HCT116 (cell line): ENCODE results near the gene NIPAL1. TPM values are rescaled to one million over a fixed set of nuclear protein-coding genes. Genes with fewer than 3 reads are reported as not detected.

ENCODE experiments used
- ATAC-seq: fragments of 200-7000 bp; cut with Tn5 transposase; 2 replicates; pipeline ENCODE4 v1.9.1; 2020; ENCODE audit warnings: mild to moderate bottlenecking, moderate library complexity
- BruUV-seq: library from RNA; stranded (reverse); fragments of 400-500 nt; replicated peaks from 2 replicates; lab custom pipeline; 2021; lab: Mats Ljungman, UMichigan
- CTCF ChIA-PET: fragments of 300-600 bp; sonication (Branson Sonifier 250); formaldehyde crosslinking; loops from one replicate; lab custom pipeline; 2021; ENCODE audit warnings: antibody characterized with exemption; lab: Charles Lee
- POLR2A ChIA-PET: fragments of 300-600, 350-600 bp; sonication (Branson Sonifier 250); formaldehyde crosslinking; loops from one replicate; lab custom pipeline; 2021; ENCODE audit warnings: antibody characterized with exemption; lab: Charles Lee
- RAD21 ChIA-PET, 2 experiments: fragments of 300-600 bp; sonication (Branson Sonifier 250); formaldehyde crosslinking; loops; one replicate each; lab custom pipeline; 2023; ENCODE audit warnings: low total read pairs in 2 of 2; ENCODE audit not compliant: uncharacterized antibody in 2 of 2, unreplicated experiment in 2 of 2, low non-redundant PET in 1 of 2; lab: Charles Lee
- DNase-seq: peaks from one replicate; pipeline ENCODE4 v3.0.0-alpha.2; 2010; ENCODE audit warnings: low read depth, low spot score
- H2AFZ ChIP-seq: fragments of 200-600 bp; shearing (Covaris generic), sonication (generic); 2 replicates; pipeline ENCODE4 v1.6.1; 2017; ENCODE audit warnings: low read depth, mixed run types, mixed read lengths, antibody characterized with exemption, low read length; ENCODE audit not compliant: poor library complexity, severe bottlenecking
- H3K27ac ChIP-seq: 2 replicates; pipeline ENCODE4 v1.5.1; 2012; ENCODE audit warnings: low read depth, low read length
- H3K27me3 ChIP-seq: fragments of 200-600 bp; sonication (generic); 2 replicates; pipeline ENCODE4 v1.6.1; 2016; ENCODE audit warnings: mixed run types, low read length, mixed read lengths; ENCODE audit not compliant: insufficient read depth
- H3K36me3 ChIP-seq, 2 experiments: fragments of 200-500 bp in 1 of 2; fragments of 200-600 bp in 1 of 2; sonication (Bioruptor generic) in 1 of 2; sonication (generic) in 1 of 2; 2 replicates each; pipeline versions ENCODE4 v1.5.1 to v1.6.1; 2014 to 2016; ENCODE audit warnings: low read length in 2 of 2, inconsistent platforms in 1 of 2, mixed read lengths in 1 of 2, mixed run types in 1 of 2; ENCODE audit not compliant: insufficient read depth in 2 of 2, control insufficient read depth in 1 of 2
- H3K4me1 ChIP-seq, 2 experiments: fragments of 200-600 bp in 1 of 2; sonication (generic) in 1 of 2; 2 replicates each; pipeline versions ENCODE4 v1.5.1 to v1.6.1; 2012 to 2017; ENCODE audit warnings: low read length in 2 of 2, inconsistent platforms in 1 of 2, mild to moderate bottlenecking in 1 of 2, mixed read lengths in 1 of 2, mixed run types in 1 of 2, moderate library complexity in 1 of 2; ENCODE audit not compliant: insufficient read depth in 2 of 2, control insufficient read depth in 1 of 2
- H3K4me2 ChIP-seq: fragments of 200-600 bp; sonication (generic); 2 replicates; pipeline ENCODE4 v1.6.1; 2017; ENCODE audit warnings: mixed run types, low read length, mixed read lengths
- H3K4me3 ChIP-seq, 2 experiments: fragments of 200-600 bp in 1 of 2; sonication (generic) in 1 of 2; replicated peaks in 1 of 2; 2 replicates each; pipeline ENCODE4 v1.5.1; 2011 to 2016; ENCODE audit warnings: low read length in 2 of 2, control low read depth in 1 of 2, low read depth in 1 of 2, mild to moderate bottlenecking in 1 of 2, mixed read lengths in 1 of 2, mixed run types in 1 of 2
- H3K79me2 ChIP-seq: fragments of 200-600 bp; sonication (generic); 2 replicates; pipeline ENCODE4 v1.6.1; 2017; ENCODE audit warnings: mild to moderate bottlenecking, mixed run types, low read length, moderate library complexity, mixed read lengths; ENCODE audit not compliant: insufficient read depth
- H3K9ac ChIP-seq: fragments of 200-600 bp; sonication (generic); 2 replicates; pipeline ENCODE4 v1.6.1; 2016; ENCODE audit warnings: low read length, mixed read lengths
- H3K9me2 ChIP-seq: fragments of 200-600 bp; sonication (generic), shearing (Covaris generic); 2 replicates; pipeline ENCODE4 v1.6.1; 2017; ENCODE audit warnings: mixed run types, mild to moderate bottlenecking, moderate library complexity; ENCODE audit not compliant: insufficient read depth
- H3K9me3 ChIP-seq, 2 experiments: fragments of 200-500 bp in 1 of 2; fragments of 200-600 bp in 1 of 2; sonication (Bioruptor generic) in 1 of 2; sonication (generic) in 1 of 2; 2 replicates each; pipeline ENCODE4 v1.6.1; 2014 to 2017; ENCODE audit warnings: low read length in 2 of 2, mixed read lengths in 2 of 2, inconsistent platforms in 1 of 2, low read depth in 1 of 2, mild to moderate bottlenecking in 1 of 2, mixed run types in 1 of 2, moderate library complexity in 1 of 2; ENCODE audit not compliant: control insufficient read depth in 1 of 2, insufficient read depth in 1 of 2
- H4K20me1 ChIP-seq: fragments of 200-600 bp; sonication (generic), shearing (Covaris generic); 2 replicates; pipeline ENCODE4 v1.6.1; 2017; ENCODE audit warnings: mixed run types, mild to moderate bottlenecking, moderate library complexity; ENCODE audit not compliant: insufficient read depth
- CBX3 ChIP-seq: IDR thresholded peaks from 2 replicates; pipeline ENCODE4 v1.6.1; 2012; ENCODE audit warnings: low read depth
- SP1 ChIP-seq: IDR thresholded peaks from 2 replicates; pipeline ENCODE4 v1.6.1; 2012; ENCODE audit warnings: low read depth
- intact Hi-C: fragments of 100-400 bp; cut with micrococcal nuclease; formaldehyde crosslinking; loops from 2 replicates; pipeline ENCODE4 v1.10.0; 2022
- total RNA-seq: library from RNA; stranded (reverse); gene quantifications from one replicate; pipeline ENCODE4 v1.2.1, GENCODE V29; 2021; ENCODE audit not compliant: unreplicated experiment
- TF ChIP-seq, protein P1 (sequence below): IDR thresholded peaks from 2 replicates; pipeline ENCODE4 v1.6.1; 2012
- TF ChIP-seq, protein P2 (sequence below): IDR thresholded peaks from 2 replicates; pipeline ENCODE4 v1.6.1; 2012; ENCODE audit warnings: low read depth

Gene NIPAL1
- total RNA-seq, 1 experiment from 2014 or later = 7.0 TPM

DNA sequence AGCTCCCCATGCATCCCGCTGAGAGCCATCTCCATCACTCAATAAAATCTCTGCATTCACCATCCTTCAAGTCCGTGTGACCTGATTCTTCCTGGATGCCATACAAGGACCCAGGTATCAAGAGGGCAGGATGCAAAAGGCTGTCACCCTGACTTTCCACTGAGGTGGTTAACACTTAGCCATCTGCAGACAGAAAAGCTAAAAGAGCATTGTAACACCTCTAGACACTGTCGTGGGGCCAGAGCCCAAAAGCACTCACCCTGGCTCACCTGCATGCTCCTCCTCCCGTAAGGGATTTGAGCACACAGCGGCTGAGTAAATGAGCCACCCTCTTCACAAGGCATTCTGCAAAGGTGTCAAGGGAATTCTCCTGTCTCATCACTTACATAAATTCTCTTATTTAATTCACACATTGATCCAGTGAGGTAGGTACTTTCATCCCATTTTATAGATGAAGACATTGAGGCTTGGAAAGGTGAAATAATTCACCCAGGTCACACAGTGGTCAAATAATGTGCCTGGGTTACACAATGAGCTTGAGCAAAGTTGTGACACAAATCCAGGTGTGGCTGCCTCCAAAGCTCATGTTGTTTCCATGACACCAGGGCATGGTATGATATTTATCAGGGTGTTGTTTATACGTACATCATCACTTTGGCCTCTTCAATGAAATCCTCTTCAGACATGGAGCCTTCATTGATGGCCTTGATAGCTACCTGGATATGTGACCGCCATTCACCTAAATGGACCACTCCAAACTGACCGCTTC, 69.4 kb downstream of the NIPAL1 start:
- H4K20me1 ChIP-seq = no peaks in the 10 kb centered on the region
- H3K36me3 ChIP-seq = no peaks in the 10 kb centered on the region
- CTCF ChIA-PET = interaction anchor here (1.9 kb wide), 1 partner anchor 82 kb away, joined by 10 read pairs; no protein-coding TSS in a partner anchor
- no peak overlapping the region for H2AFZ ChIP-seq
- no peaks in the 10 kb centered on the region for H3K79me2 ChIP-seq
- no peak overlapping the region for H3K27ac ChIP-seq
- no peak overlapping the region for H3K4me2 ChIP-seq
- intact Hi-C loops = loop anchor here (5.0 to 10.0 kb wide), 5 partner anchors 54 to 521 kb away; partner anchors contain the start of genes CNGA1 and NIPAL1
- H3K9me2 ChIP-seq = no peaks in the 10 kb centered on the region
- no TSS peak for BruUV-seq
- no peaks in the 10 kb centered on the region for H3K9me3 ChIP-seq
- TF ChIP-seq, protein P1, sequence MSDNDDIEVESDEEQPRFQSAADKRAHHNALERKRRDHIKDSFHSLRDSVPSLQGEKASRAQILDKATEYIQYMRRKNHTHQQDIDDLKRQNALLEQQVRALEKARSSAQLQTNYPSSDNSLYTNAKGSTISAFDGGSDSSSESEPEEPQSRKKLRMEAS = no peak
- TF ChIP-seq CBX3 (no peak), SP1 (no peak)
- TF ChIP-seq, protein P2, sequence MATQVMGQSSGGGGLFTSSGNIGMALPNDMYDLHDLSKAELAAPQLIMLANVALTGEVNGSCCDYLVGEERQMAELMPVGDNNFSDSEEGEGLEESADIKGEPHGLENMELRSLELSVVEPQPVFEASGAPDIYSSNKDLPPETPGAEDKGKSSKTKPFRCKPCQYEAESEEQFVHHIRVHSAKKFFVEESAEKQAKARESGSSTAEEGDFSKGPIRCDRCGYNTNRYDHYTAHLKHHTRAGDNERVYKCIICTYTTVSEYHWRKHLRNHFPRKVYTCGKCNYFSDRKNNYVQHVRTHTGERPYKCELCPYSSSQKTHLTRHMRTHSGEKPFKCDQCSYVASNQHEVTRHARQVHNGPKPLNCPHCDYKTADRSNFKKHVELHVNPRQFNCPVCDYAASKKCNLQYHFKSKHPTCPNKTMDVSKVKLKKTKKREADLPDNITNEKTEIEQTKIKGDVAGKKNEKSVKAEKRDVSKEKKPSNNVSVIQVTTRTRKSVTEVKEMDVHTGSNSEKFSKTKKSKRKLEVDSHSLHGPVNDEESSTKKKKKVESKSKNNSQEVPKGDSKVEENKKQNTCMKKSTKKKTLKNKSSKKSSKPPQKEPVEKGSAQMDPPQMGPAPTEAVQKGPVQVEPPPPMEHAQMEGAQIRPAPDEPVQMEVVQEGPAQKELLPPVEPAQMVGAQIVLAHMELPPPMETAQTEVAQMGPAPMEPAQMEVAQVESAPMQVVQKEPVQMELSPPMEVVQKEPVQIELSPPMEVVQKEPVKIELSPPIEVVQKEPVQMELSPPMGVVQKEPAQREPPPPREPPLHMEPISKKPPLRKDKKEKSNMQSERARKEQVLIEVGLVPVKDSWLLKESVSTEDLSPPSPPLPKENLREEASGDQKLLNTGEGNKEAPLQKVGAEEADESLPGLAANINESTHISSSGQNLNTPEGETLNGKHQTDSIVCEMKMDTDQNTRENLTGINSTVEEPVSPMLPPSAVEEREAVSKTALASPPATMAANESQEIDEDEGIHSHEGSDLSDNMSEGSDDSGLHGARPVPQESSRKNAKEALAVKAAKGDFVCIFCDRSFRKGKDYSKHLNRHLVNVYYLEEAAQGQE = no peak
- TF ChIP-seq, all 23 proteins: peak for 0
- no peak overlapping the region for H3K9ac ChIP-seq
- RAD21 ChIA-PET = interaction anchor here in 1 of 2 experiments (0.6 kb wide), 1 partner anchor 75 kb away, joined by 3 read pairs; no protein-coding TSS in a partner anchor
- H3K4me1 ChIP-seq = peaks cover 4 to 12% of the 10 kb centered on the region in 2 experiments
- no peak for ATAC-seq
- no peak overlapping the region for H3K4me3 ChIP-seq
- no peak for DNase-seq
- POLR2A ChIA-PET = no interaction called here
- no peaks in the 10 kb centered on the region for H3K27me3 ChIP-seq

Other genes with a start within 250 kb of the NIPAL1 start
- gene CORIN, start 178.7 kb upstream of the NIPAL1 start, total RNA-seq = 3.5 TPM
- 26.8 TPM for gene NFXL1, start 102.2 kb upstream of the NIPAL1 start, total RNA-seq
- gene CNGA1, start 91 bp upstream of the NIPAL1 start, total RNA-seq = 2.1 TPM
- gene TXK, start 117.5 kb downstream of the NIPAL1 start, total RNA-seq = 1.7 TPM